ENCODE measurements around the gene RFX6.
"Not testable (repeated sequence)": the region's sequence is repeated elsewhere in the genome, so short reads cannot be mapped to it uniquely, and the experiment has no call there.

Gene RFX6, protein sequence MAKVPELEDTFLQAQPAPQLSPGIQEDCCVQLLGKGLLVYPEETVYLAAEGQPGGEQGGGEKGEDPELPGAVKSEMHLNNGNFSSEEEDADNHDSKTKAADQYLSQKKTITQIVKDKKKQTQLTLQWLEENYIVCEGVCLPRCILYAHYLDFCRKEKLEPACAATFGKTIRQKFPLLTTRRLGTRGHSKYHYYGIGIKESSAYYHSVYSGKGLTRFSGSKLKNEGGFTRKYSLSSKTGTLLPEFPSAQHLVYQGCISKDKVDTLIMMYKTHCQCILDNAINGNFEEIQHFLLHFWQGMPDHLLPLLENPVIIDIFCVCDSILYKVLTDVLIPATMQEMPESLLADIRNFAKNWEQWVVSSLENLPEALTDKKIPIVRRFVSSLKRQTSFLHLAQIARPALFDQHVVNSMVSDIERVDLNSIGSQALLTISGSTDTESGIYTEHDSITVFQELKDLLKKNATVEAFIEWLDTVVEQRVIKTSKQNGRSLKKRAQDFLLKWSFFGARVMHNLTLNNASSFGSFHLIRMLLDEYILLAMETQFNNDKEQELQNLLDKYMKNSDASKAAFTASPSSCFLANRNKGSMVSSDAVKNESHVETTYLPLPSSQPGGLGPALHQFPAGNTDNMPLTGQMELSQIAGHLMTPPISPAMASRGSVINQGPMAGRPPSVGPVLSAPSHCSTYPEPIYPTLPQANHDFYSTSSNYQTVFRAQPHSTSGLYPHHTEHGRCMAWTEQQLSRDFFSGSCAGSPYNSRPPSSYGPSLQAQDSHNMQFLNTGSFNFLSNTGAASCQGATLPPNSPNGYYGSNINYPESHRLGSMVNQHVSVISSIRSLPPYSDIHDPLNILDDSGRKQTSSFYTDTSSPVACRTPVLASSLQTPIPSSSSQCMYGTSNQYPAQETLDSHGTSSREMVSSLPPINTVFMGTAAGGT

DNA sequence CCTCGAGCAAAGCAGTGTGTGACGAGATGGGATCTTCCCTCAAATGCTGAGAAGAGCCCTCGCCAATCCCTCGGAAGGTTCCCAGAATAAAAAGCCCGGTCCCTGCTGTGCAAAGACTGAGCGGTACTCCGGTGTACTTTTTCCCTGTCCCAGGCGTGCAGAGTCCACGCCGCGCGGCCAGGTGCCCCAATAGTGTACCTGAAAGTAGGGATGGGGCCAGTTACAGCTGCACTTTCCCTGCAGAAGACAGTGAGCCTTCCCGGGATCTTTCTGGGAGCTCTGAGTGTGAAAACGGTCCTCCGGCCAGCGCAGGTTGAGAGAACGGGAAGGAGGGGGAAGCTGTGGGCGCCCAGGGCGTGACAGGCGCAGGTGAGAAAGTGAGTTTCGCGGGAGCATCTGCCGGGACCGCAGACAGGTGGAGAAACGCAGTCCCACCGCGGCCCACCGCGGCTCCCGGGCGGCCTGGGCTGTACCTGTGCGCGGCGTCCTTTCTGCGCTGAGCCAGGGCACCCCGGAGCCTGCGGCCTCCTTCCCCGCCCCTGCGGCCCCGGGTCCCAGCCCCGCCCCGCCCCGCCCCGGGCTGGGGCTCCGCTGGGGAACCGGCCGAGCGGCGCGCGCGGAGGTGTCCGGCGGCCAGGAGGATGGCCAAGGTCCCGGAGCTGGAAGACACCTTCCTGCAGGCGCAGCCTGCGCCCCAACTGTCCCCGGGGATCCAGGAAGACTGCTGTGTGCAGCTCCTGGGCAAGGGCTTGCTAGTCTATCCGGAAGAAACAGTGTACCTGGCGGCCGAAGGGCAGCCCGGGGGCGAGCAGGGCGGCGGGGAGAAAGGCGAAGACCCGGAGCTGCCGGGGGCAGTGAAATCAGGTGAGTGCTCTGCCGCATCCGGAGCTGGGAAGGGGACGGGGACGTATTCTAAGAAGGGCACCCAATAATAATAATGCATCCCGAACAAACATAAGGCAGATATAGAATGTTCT, at the start of gene RFX6:
RFX6 (plus strand) TSS at position 608 of the 977 bp plus-strand sequence; CDS start at position 642, 34 bp downstream.
- peak; percentile 32 for DNase-seq (ENCODE audit: low read depth, low spot score)

DNA sequence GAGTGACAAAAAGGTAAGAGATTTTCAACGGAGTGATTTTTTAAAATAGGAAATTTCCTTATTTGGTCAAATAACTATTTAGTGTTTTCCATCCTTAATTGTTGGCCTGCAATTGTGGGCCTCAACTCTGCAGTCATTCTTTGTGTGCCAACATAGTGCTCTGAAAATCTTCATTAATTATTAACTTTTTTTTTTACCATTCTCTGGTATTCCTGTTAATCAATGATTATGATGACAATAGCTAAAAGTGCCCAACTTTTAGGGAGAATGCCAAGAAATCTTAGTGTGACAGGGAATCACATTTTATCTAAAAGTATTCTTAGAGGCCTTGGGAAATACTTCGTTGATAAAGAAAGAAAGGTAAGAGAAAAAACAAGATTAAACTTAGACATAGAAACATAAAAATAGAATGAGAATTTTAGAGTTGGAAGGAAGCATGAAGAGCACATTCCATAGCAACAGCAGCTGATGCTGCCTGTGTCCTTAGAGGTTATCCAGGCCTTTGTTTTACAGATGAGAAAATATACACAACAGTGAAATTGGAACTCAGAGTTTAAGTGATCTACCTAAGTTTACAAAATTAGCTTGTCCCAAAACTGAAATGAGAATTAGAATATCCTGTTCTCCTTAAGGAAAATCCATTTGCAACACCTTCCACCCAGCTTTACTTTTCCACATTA, 49.3 kb upstream of the RFX6 start:
- DNase-seq (ENCODE audit: low read depth, low spot score), result no peak

DNA sequence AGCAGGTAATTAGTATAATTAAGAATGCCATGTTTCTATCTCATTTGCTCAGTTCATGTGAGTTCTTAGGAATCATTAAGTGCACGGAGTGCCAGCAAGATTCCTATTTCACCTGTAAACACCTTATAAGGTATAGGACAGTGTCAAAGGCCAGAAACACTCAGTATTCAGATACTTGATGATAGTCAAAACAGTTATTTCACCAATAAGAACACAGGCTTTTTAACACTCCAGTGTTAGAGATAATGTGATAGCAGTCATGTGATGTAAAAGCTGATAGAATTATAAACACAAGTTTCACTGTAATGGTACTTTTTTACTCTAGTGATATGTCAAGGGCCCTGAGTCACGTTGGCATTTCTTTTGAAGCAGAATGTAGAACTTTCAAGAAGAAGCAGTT, 48.1 kb upstream of the RFX6 start, which contains the start of gene GPRC6A:
GPRC6A (minus strand) TSS at position 101 of the 400 bp plus-strand sequence; CDS start at position 31, 70 bp downstream.
- no peak for DNase-seq (ENCODE audit: low read depth, low spot score)

DNA sequence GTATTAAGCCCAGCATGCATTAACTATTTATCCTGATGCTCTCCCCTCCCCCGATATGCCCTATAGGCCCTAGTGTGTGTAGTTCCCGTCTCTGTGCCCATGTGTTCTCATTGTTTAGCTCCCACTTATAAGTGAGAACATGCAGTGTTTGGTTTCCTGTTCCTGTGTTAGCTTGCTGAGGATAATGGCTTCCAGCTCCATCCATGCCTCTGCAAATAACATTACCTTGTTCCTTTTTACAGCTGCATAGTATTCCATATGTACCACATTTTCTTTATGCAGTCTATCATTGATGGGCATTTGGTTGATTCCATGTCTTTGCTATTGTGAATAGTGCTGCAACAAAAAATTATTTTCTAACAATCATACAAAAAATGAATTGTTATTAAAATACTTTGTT, 42.5 kb upstream of the RFX6 start:
- DNase-seq (ENCODE audit: low read depth, low spot score), result not testable (repeated sequence)

DNA sequence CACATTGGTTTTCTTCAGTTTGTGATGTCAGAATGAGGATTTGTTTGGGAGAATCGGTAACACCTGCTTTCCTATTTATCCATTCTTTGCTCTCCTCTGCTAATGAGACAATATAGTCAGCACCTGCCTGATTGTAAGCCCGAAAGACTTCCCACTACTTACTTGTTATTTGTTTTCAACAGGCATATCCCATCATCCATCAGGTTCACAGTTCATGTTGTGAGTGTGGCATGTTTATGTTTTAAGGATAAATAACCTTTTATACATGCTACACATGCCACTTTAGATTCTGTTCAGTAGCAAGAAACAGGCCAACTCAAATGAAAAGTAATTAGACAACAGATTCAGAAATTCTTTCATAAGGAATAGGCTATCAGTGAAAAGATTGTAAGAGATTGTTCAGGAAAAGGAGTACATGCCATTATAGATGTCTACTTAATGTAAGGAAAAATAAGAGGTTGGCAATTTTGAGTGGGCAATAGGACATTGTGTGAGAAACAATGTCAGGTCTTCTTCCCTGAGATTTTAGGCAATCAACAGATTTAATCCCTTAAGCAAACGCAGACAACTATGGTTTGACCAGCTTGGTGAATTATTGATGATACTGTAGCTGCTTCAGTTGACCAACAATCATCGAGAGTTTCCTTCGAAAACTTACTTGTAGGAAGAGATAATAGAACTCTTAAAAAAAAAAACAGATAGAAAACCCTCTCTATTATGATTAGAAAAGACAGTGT, 40.3 kb upstream of the RFX6 start:
- DNase-seq (ENCODE audit: low read depth, low spot score), result no peak

DNA sequence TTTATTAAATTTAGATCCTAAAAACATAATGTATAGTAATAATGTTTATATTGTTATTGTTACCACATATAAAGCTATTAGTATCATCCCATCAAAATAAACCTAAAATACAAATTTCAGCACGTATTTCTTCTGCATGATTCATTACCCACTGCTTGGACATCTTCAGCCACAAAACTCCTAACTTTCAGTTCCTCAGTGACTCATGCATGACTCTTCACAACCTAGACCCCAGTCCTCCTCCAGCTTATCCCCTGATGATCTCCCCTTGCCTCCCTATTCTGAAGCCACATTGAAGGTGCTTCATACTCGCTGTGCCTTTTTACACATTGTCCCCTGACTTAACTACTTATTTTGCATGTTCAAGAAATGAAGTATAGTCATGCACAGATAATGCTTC, 37.0 kb upstream of the RFX6 start:
- no peak for DNase-seq (ENCODE audit: low read depth, low spot score)

DNA sequence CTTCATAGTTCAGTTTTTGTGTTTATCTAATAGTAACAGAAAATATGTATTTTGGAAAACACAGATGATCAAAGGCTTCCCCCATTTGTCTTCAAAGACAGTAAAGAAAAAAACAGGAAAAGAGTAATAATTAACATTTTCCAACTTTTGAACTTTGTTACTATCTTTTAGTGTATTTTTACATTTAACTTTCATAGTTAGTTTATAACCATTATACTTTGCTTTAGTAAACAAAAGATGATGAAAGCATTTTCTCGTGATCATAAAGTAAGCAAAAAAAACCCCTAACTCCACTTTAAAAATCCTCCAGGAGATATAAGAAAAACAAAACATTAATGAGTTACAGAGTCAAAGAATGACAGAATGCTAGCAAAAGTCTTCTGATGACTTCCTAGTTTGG, 34.6 kb upstream of the RFX6 start:
- DNase-seq (ENCODE audit: low read depth, low spot score), result no peak

DNA sequence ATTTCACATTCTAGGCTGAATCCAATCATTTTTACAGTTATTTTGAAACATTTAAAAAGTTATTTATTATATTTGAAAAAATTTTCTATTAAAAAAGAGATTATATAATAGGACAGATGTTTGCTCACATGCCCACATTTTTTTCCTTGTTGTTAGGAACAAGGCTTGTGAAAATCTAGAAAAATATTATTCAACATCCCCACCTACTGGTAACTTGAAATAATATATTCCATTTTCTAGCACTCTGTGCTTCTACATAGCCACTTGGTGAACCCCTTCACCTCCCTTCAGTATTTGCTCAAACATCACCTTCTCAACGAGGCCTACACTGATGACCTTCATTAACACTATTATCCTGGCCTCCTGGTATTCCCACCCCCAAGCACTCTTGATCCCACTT, 29.8 kb upstream of the RFX6 start:
- DNase-seq (ENCODE audit: low read depth, low spot score), result no peak

DNA sequence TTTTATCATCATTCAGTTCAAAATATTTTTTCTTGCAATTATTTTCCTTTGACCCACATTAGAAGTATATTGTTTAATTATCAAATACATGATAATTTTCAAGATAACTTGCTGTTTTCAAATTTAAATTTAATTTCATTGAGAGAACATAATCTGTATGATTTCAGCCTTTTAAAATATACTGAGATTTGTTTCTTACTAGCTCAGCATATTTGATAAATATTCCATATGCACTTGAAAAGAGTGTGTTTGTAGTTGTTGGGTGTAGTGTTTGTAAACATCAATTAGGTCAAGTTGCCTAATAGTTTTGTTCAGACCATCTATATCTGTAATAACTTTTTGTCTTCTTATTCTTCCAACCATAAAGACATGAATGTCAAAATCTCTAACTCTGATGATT, 19.0 kb upstream of the RFX6 start:
- no peak for DNase-seq (ENCODE audit: low read depth, low spot score)

DNA sequence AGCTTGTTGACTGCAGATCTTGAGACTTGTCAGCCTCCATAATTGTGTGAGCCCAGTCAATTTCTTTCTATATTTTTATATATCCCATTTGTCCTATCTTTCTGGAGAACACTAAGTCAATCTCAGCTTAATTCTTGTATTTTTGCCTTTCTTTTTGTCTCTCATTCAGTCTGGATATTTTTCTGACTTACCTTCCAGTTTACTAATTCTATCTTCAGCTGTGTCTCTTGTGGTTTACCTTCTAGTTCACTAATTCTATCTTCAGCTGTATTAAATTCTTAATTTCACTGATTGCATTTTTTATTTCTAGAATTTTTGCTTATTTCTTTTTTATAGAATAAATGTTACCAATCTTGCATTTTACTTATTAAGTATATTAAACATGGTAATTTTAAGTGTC, 17.8 kb upstream of the RFX6 start:
- DNase-seq (ENCODE audit: low read depth, low spot score), result no peak

DNA sequence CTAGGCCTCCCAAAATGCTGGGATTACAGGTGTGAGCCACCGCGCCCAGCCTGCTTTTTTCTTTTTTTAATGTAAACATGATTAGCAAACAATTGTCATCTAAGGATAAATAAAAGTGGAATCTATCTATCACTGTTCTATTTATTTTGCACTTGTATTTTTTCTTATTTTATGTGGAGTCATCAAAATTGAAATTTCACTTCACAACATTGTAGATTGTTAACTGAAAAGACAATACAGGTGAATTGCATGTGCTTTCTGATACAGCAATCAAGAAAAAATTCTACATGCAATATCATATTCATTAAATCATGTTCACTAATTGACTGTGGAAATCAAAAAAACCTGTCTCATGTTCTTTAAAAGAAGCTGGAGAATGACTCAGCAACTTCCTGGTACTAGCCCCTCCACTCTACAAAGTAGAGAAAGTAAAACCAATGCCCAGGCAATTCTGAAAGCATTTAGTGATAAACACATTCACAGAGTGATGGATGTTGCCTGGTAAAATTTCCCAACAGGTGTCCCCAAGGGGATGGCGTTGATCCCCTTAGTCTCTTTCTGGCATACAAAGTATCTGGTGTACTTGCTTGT, 10.7 kb upstream of the RFX6 start:
- DNase-seq (ENCODE audit: low read depth, low spot score), result no peak

DNA sequence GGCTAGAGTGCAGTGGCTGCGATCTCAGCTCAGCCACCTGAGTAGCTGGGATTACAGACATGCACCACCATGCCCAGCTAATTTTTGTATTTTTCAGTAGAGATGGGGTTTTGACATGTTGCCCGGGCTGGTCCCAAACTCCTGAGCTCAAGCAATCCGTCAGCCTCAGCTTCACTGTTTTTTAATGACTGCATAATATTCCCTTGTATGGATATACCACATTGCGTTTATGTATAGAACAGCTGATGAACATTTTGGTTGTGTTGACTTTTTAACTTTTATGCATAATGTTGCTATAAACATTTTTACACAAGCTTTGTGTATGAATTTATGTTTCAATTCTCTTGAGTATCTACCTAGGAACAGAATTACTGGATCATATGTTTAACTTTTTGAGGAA, 4.3 kb upstream of the RFX6 start:
- no peak for DNase-seq (ENCODE audit: low read depth, low spot score)

DNA sequence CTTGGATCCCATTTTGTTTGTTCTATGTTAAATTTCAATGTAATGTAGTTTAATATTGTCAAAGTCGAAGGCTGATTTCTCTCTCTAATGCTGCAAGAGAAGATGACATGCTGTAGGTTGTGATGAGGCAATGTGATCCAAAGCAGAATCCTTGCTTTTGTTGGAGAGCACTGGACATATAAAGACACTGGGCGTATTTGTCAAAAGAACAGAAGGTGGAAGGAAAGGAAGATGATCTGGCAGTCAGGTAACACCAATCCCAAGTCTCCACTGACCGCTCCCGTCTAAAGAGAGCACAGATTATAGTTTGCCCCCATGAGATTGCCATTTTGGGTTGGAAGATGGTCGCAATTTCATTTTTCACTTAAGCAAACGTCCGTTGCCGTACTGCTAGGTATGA, 935 bp upstream of the RFX6 start:
- DNase-seq (ENCODE audit: low read depth, low spot score), result no peak

DNA sequence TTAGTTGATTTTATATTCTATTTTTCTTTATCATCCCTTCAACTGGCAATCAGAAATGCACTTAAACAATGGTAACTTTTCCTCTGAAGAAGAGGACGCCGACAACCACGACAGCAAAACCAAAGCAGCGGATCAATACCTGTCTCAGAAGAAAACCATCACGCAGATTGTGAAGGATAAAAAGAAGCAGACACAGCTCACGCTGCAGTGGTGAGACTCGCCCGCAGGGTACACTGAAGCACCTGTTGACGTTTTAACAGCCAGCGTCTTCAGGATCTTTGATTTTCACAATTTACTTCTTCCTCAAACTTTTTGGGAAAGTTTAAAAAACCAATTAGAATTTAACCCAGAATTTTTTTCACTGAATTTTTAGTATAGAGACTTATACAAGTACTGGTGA, 701 bp downstream of the RFX6 start:
- DNase-seq (ENCODE audit: low read depth, low spot score), result peak; percentile 22

DNA sequence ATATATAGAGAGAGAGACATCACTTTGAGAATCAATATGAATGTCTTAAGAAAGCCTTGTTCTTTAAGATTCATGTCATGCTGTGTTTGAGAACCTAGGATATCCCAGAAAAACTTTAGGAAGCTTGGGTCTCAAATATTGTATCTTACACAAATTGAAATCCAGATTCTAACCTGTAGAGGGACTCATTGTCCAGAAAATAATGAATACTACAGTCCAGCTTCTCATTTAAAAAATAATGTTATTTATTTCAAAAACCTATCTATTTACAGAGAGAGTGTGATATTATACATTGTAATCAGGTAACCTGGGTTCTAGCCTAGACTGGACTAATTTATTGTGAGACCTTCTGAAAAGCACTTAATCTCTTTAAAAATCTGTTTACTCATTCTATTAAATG, 4.2 kb downstream of the RFX6 start:
- DNase-seq (ENCODE audit: low read depth, low spot score), result no peak

DNA sequence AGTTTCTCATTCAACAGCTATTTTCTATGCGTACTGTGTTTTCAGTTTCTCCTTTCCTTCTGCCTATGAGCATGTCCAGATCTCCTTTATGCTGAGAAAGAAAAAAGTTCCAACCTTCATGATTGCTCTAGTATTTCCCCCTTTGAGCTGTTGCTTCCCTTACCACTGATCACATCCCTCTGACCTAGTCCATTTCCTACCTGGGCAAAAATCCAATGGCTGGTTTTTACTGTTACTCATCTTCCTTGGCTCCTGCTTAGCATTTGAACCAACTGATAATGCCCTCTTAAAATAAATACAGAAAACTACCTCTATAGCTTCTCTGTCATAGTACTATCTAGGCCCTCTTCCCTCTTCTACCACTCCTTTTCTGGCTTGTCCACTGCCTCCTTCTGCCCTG, 6.0 kb downstream of the RFX6 start:
- DNase-seq (ENCODE audit: low read depth, low spot score), result no peak

DNA sequence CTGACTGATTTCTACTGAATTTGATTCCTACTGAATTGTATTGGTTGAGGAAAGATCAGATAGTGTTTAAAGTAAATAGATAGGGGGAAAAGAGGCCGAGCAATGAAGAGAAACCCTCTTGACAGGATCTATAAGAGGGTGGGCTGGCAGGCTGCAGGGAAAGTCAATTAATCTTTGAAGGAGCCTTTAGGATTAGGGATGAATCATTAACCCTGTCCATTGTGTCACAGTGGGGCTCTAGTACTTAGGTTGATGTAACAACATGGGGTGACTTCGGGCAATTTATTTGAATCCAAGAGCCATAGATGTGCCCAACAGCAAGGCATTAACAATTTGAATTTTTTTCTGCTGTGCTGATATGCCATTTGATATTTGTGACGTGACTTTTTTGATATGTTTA, 7.5 kb downstream of the RFX6 start:
- DNase-seq (ENCODE audit: low read depth, low spot score), result no peak

DNA sequence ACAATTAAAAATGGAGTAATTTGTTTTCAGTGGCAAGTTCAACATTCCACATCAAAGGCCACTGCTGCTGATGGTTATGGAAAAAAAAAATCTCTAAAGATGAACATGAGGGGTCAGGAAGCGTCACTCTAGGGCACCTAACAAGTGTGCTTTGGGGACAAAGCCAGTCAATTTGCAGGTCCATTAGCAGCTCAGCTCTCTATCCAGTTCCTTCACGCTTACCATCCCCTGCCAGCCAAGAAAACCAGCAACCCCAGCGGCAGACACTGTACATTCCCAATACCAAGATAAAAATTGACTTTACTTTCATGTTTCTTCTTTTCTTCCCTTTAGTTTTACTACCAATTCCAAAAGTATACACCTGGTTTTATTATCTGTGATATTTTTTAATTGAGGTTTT, 10.1 kb downstream of the RFX6 start:
- no peak for DNase-seq (ENCODE audit: low read depth, low spot score)

DNA sequence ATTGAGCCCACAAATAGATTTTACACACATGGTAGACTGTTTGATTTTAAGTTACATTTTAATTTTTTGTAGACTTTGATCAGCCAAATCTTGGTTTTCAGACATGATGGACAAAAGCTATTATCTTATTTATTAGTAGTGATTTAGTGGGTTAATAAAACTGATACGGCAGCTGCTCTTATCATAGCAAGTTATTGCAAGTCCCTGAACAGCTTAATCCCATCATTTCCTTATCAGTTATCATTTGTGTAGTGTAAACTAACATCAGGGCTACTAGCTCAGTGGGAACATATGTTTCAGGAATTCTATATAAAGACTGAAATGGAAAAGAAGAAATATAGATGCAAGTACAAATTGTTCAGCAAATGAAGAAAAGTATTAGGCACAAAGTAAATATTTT, 10.9 kb downstream of the RFX6 start:
- DNase-seq (ENCODE audit: low read depth, low spot score), result no peak

Data from ELF-1 (cell line).